ENCODE measurements around the gene ANXA6.

DNA sequence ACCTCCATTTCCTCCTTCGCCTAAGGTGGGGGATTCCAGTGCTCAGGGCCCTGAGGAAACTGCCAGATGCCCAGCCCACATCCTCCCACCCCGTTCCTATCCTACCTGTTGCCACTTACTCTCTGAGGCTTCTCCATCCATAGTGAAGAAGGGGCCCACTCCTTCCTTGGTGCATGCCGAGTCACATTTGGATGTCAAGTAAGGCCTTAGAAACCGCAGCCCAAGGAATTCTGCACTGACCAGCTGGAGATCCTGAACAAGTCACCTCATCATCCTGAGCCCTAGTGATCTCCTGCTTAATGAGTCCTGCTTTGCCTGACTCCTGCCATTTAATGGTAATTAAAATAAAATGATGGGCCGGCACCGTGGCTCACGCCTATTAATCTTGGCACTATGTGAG lies 70.1 kb downstream of the ANXA6 start:
- TF ChIP-seq, protein P1, sequence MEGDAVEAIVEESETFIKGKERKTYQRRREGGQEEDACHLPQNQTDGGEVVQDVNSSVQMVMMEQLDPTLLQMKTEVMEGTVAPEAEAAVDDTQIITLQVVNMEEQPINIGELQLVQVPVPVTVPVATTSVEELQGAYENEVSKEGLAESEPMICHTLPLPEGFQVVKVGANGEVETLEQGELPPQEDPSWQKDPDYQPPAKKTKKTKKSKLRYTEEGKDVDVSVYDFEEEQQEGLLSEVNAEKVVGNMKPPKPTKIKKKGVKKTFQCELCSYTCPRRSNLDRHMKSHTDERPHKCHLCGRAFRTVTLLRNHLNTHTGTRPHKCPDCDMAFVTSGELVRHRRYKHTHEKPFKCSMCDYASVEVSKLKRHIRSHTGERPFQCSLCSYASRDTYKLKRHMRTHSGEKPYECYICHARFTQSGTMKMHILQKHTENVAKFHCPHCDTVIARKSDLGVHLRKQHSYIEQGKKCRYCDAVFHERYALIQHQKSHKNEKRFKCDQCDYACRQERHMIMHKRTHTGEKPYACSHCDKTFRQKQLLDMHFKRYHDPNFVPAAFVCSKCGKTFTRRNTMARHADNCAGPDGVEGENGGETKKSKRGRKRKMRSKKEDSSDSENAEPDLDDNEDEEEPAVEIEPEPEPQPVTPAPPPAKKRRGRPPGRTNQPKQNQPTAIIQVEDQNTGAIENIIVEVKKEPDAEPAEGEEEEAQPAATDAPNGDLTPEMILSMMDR (IDR thresholded peaks at IDR 0.05): no peak
- no peak for TF ChIP-seq POLR2A (IDR thresholded peaks at IDR 0.05)

All from esophagus squamous epithelium (tissue), 4 donors.